Measurements from ENCODE around the gene MIAT. TPM values are rescaled to one million over a fixed set of nuclear protein-coding genes. Genes with fewer than 3 reads are reported as not detected.

MIAT gene
- total and polyA plus RNA-seq, 2 donors from 2014 or later, result 0.04 to 6.8 TPM

DNA sequence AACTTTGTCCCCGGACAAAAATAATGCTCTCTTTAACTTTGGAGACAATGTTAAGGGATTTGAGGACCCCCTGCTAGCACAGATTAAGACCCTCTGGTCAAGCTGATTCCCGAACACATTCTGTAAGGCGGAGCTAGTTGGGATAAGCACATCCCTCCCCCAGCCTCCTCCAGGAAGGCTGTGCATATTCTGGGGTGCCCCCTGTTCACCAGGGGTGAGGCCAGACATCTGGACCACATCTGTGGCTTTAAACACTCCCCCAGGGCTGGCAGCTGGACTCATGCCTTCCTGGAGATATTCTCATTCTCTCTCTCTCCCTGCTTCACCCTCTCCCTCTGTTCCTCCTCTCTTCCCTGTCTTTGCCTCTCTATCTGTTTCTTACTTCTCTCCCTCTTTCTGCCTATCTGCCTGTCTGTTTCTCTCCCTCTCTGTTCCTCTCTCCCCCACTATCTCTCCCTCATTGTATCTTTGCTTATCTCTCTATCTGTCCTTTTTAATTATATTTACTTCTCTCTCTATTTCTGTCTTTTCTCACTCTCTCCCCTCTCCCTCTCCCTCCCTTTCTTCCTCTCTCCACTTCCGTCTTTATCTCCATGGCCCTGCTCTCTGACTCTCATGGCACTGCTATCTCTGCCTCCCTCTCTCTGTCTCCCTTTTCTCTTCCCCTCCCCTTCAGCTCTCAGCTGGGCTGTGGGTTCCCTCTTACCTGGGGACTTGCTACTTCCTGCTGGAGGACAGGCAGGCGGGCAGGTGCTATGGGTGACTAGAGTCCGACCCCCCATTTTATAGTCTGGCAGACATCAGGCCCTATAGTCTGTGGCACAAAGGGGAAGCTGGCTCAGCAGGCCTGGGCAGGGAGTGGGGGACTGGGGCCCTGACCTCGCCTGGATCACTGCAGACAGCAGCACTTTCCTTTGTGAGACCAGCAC lies 39.9 kb upstream of the MIAT start, which contains the start of gene CRYBB1:
Gene CRYBB1, minus strand, starts transcription at position 757 of the 929 bp plus-strand sequence. CDS start 1,708 bp downstream, outside the sequence.
- FAIRE-seq (no peak), DNase-seq (peak in 1 of 5 donors; percentile 77)
- Histone ChIP-seq H3K4me3 (ENCODE audit: low read length in 3 of 3) (no peak within 1 kb of the TSS), H3K9ac (ENCODE audit: low read length in 3 of 3) (no peak within 1 kb of the TSS), H3K27ac (ENCODE audit: low read depth in 2 of 2, low read length in 2 of 2) (no peak within 1 kb of the TSS), H3K36me3 (ENCODE audit: control insufficient read depth in 2 of 3, insufficient read depth in 3 of 3, low read length in 3 of 3) (no peaks in the 10 kb centered on the region), H3K27me3 (ENCODE audit: control insufficient read depth, insufficient read depth, low read length) (no peaks in the 10 kb centered on the region), H3K9me3 (ENCODE audit: control insufficient read depth in 2 of 3, insufficient read depth in 1 of 3, low read length in 3 of 3) (no peaks in the 10 kb centered on the region), H3K4me1 (ENCODE audit: control insufficient read depth in 2 of 3, insufficient read depth in 2 of 3, low read depth in 1 of 3, low read length in 3 of 3) (no peaks in the 10 kb centered on the region)
- intact Hi-C loops (cut with DNase I), result no loop called here
- TF ChIP-seq CTCF (IDR thresholded peaks at IDR 0.05; ENCODE audit: borderline replicate concordance, extremely low read depth, insufficient read depth), result no peak

- H3K4me3 ChIP-seq (ENCODE audit: low read length in 3 of 3), result no peak overlapping the region
- FAIRE-seq (no peak), DNase-seq (no peak)
- no peaks in the 10 kb centered on the region for H3K9me3 ChIP-seq (ENCODE audit: control insufficient read depth in 2 of 3, insufficient read depth in 1 of 3, low read length in 3 of 3)
- H3K27me3 ChIP-seq (ENCODE audit: control insufficient read depth, insufficient read depth, low read length), result no peaks in the 10 kb centered on the region
- intact Hi-C loops (cut with DNase I), result no loop called here
- H3K36me3 ChIP-seq (ENCODE audit: control insufficient read depth in 2 of 3, insufficient read depth in 3 of 3, low read length in 3 of 3), result no peaks in the 10 kb centered on the region
- no peaks in the 10 kb centered on the region for H3K4me1 ChIP-seq (ENCODE audit: control insufficient read depth in 2 of 3, insufficient read depth in 2 of 3, low read depth in 1 of 3, low read length in 3 of 3)
- no peak overlapping the region for H3K27ac ChIP-seq (ENCODE audit: low read depth in 2 of 2, low read length in 2 of 2)
- no peak overlapping the region for H3K9ac ChIP-seq (ENCODE audit: low read length in 3 of 3)
- no peak for TF ChIP-seq CTCF (IDR thresholded peaks at IDR 0.05; ENCODE audit: borderline replicate concordance, extremely low read depth, insufficient read depth)
These were observed 38.9 kb upstream of the MIAT start for GRCh38 chr22:26618455-26618854.

DNA sequence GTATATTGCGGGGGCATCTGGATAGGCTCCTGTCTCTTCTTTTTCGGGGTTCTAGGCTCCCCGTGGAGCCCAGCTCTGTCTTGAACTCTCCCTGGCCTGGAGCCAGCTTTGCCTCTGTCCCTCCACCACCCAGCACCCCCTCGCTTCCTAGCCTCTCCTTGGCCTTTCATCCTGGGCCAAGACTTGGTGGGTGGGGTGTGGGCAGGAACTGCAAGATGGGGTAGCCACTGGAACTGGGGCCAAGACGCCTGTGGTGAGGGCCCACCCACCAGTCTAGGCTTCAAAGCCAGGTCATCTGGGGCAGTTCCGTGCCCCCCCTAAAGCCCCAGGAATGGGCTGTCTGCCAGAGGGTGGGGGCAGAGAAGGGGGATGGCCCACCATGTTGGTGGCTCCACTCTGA lies 37.9 kb upstream of the MIAT start:
- DNase-seq, result no peak

More for the DNA sequence above, 37.9 kb upstream of the MIAT start:
- H3K36me3 ChIP-seq (ENCODE audit: control insufficient read depth in 2 of 3, insufficient read depth in 3 of 3, low read length in 3 of 3), result no peaks in the 10 kb centered on the region
- intact Hi-C loops (cut with DNase I), result no loop called here
- no peak for TF ChIP-seq CTCF (IDR thresholded peaks at IDR 0.05; ENCODE audit: borderline replicate concordance, extremely low read depth, insufficient read depth)
- H3K27me3 ChIP-seq (ENCODE audit: control insufficient read depth, insufficient read depth, low read length), result no peaks in the 10 kb centered on the region
- no peak overlapping the region for H3K9ac ChIP-seq (ENCODE audit: low read length in 3 of 3)
- no peak overlapping the region for H3K27ac ChIP-seq (ENCODE audit: low read depth in 2 of 2, low read length in 2 of 2)
- H3K4me1 ChIP-seq (ENCODE audit: control insufficient read depth in 2 of 3, insufficient read depth in 2 of 3, low read depth in 1 of 3, low read length in 3 of 3), result no peaks in the 10 kb centered on the region
- no peak overlapping the region for H3K4me3 ChIP-seq (ENCODE audit: low read length in 3 of 3)
- no peak for FAIRE-seq
- H3K9me3 ChIP-seq (ENCODE audit: control insufficient read depth in 2 of 3, insufficient read depth in 1 of 3, low read length in 3 of 3), result no peaks in the 10 kb centered on the region
